Liver (tissue), 3 donors: ENCODE results near the gene NDRG2.

Source experiments
- ATF3 ChIP-seq: IDR thresholded peaks from 2 replicates; pipeline ENCODE4 v1.6.1; 2016; ENCODE audit warnings: antibody characterized with exemption
- CTCF ChIP-seq: fragments of 150-350 bp; IDR thresholded peaks from 2 replicates; pipeline ENCODE4 v1.5.1; 2017; ENCODE audit warnings: improper control_type of control experiment, low read depth, low read length; ENCODE audit not compliant: missing input control
- FOXA1 ChIP-seq: IDR thresholded peaks from 2 replicates; pipeline ENCODE4 v1.6.1; 2016; ENCODE audit warnings: antibody characterized with exemption
- JUND ChIP-seq, 2 donors: IDR thresholded peaks; 2 replicates each; pipeline ENCODE4 v1.6.1; 2016; ENCODE audit warnings: antibody characterized with exemption in 2 of 2
- YY1 ChIP-seq: IDR thresholded peaks from 2 replicates; pipeline ENCODE4 v1.6.1; 2016; ENCODE audit warnings: antibody characterized with exemption, mild to moderate bottlenecking
- donor health status: healthy.
- donor health status: healthy.

- no peak for TF ChIP-seq FOXA1
- no peak for TF ChIP-seq CTCF
- no peak for TF ChIP-seq ATF3
- no peak for TF ChIP-seq YY1
- no peak for TF ChIP-seq JUND (IDR thresholded peaks at IDR 0.05)
Measured at GRCh38 chr14:20978687-20979086, 46.2 kb downstream of the NDRG2 start.
